T47D (cell line): Measurements from ENCODE around the gene EPN2.

ENCODE experiments used
- DNase-seq, 2 experiments: peaks; one replicate each; pipeline versions ENCODE4 v3.0.0 to v3.0.0-alpha.2; 2011 to 2012; ENCODE audit warnings: low read depth in 1 of 2, low spot score in 1 of 2
- JUND ChIP-seq: IDR thresholded peaks from 2 replicates; pipeline ENCODE4 v1.6.1; 2012; ENCODE audit warnings: low read depth
- in situ Hi-C: cut with HindIII; loops from 2 replicates; pipeline ENCODE4 v1.10.0; 2016; ENCODE audit warnings: low sequenced_read_pairs, low pct_unique_long_range_greater_than_20kb

The EPN2 gene

DNA sequence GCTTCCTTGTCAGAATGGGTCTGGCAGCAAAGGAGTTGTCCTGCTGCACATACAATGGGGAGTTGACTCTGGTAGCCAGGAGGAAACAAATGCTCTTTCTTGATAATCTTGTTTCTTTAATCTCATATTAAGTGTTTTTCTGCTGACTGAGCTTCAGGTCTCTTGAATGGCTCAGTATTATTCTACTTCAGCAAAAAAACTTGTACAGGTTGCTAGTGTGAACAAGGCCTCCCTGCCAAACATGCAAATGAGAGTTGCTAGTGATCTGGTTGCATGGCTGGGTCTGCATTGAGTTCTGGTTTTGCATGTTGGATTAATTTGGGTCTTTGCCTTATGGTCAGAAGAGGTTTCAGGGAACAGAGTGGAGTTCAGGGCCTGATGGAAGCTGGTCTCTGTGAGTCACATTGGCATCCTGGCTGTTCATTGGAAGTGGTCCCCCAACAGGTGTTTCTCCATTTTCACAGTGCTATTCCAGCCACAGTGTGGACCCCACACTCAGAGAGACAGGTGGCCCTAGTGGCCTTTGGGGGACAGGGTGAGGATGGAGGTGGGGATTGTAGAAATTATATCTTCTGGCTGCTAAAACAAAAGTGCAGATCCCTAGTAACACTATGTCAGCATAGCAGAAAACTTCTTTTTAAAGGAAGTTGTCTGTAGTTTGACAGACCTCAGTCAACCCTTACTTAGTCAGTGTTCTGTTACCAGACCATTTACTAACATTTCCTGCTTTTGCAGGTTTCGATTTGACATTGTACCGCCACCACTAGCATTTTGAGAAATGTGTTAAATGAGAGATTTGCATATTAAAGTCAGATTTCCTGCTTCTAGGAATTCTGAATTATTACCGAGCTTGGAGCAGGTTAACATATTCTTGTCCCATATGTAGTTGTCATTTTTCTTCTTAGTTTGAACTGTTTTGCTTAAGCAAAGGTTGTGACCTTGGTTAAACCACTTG lies 47.1 kb downstream of the EPN2 start:
- no peak for DNase-seq
- in situ Hi-C loops: no loop called here

GRCh38 chr17:19285213-19285900 lies 48.2 kb downstream of the EPN2 start:
- in situ Hi-C loops: no loop called here
- DNase-seq: no peak
- TF ChIP-seq JUND: no peak

More for the DNA sequence above, 47.1 kb downstream of the EPN2 start:
- no peak for TF ChIP-seq JUND

DNA sequence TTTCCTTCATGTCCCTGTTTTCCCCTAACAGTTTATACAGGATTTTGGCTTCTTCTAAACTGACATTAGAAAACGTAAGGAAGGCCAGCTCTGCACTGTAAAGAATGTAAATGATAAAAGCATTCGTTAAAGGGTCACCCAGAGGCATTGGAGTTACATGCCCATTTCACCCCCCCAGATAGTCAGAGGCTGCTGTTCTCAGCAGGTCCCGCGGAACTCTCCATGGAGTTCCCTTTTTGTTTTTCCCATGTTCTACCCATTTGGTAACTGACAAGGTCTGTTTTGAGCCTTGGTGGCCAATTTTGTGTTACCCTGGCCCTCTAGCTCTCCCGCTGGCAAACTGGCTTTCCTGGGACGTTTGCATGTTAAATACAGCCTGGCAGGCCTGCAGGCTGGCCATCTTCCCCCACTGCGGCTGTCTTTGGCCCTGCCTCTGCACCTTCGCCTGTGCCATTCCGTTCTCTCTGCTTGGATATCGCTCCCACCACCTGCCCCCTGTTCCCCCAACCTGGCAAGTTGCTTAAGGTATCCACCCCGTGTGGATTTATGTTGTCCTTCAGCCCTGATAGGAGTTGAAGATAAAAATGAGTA lies 49.7 kb downstream of the EPN2 start:
- DNase-seq: no peak
- in situ Hi-C loops: no loop called here
- TF ChIP-seq JUND: no peak

- TF ChIP-seq JUND: no peak
- in situ Hi-C loops: no loop called here
- no peak for DNase-seq
These were observed 50.5 kb downstream of the EPN2 start for GRCh38 chr17:19287651-19288050.

DNA sequence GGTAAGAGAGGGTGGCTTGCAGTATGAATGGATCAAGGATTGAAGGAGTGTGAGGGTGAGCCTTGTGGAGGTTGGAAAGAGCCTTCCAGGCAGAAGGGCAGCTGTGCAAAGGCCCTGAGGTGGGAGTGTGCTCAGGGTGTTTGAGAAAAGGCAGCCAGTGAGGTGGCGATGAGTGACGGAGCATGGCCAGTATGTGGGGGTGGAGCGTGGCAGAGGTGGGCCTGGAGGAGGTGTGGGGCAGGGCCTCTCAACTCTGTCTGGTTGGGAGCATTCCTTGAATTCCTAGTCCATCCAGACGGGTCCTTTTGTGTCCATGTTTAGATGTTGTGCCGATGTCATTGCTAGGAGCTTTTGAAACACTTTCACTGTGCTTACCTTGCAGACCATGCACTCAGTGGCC lies 51.3 kb downstream of the EPN2 start:
- in situ Hi-C loops: no loop called here
- TF ChIP-seq JUND: no peak
- DNase-seq: no peak

DNA sequence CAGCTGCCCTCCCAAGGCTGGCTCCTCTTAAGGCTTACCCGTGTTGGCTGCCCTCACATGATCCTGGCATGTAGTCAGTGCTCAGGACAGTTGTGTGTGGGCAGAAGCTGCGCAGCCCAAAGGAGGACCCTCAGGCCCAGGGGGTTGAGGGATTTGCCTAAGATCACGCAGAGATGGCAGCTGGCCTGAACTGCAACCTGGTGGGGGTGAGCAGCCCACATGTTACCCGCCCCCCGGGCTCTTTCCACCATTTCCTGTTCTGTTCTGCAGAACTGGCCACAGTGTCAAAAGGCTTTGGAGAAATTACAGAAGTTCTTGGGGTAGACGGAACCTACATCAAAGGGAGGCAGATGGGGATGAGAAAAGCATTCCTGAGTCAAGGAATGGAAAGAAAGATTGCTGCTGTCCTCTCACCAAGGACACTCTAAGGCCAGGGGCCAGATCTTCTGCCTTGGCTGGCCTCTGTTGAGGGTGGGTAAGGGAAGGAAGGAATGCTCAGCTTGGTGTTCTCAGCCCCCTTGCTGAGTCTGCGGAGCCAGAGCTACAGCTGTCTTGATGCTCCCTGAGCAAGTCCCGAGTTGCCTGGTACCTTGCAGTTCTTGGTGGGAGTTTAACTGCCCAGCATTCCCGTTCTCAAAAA lies 53.0 kb downstream of the EPN2 start:
- no peak for DNase-seq
- TF ChIP-seq JUND: no peak
- in situ Hi-C loops: no loop called here

- in situ Hi-C loops: no loop called here
- no peak for TF ChIP-seq JUND
- no peak for DNase-seq
These were observed 54.6 kb downstream of the EPN2 start for GRCh38 chr17:19291646-19292376.

GRCh38 chr17:19292377-19292711 lies 55.2 kb downstream of the EPN2 start:
- no peak for TF ChIP-seq JUND
- in situ Hi-C loops: no loop called here
- no peak for DNase-seq

- TF ChIP-seq JUND: no peak
- in situ Hi-C loops: no loop called here
- DNase-seq: no peak
These were observed 57.3 kb downstream of the EPN2 start for GRCh38 chr17:19294443-19294842.

DNA sequence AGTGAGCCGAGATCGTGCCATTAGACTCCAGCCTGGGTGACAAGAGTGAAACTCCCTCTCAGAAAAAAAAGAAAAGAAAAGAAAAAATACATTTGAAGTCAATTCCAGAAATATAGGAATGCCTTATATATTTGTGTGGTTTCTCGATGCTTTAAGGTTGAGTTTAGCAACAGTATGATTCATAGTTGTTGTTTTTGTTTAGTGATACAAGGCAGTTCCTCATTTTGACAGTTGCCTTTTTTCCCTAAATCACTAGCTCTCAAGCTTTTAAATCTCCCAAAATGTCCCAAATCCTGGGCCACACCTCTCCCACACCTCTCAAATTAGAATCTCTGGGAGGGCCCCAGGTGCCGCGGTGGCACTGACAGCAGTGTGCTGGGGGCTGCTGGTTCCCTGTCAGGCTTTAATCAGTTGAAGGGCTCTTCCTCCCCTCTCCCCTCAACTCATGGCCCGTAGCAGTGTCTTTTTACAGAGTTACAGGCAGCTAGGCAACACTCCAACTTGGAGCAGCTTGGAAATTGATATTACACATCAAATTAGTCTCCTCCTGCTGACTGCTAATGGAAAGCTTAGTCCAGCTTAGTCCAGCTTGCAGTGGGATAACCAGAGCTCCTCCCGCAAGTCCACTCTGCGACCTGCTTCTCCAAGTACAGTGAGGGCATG lies 58.4 kb downstream of the EPN2 start:
- TF ChIP-seq JUND: no peak
- in situ Hi-C loops: no loop called here
- no peak for DNase-seq
